K562 (cell line): Measurements from ENCODE around the gene RPL11. TPM values are rescaled to one million over a fixed set of nuclear protein-coding genes. Genes with fewer than 3 reads are reported as not detected.

ENCODE experiments used
- IFI16 ChIP-seq: fragments of 250-450 bp; sonication (Bioruptor Pico); IDR thresholded peaks from 2 replicates; pipeline ENCODE4 v2.1.2; 2022; ENCODE audit warnings: mild to moderate bottlenecking, inconsistent platforms
- NFRKB ChIP-seq: fragments of 450-650 bp; IDR thresholded peaks from 2 replicates; pipeline ENCODE4 v1.6.1; 2016; ENCODE audit warnings: low read depth
- PRDM10 ChIP-seq: fragments of 450-650 bp; IDR thresholded peaks from 2 replicates; pipeline ENCODE4 v1.6.1; 2018; ENCODE audit not compliant: partially characterized antibody
- SP2 ChIP-seq: IDR thresholded peaks from 2 replicates; pipeline ENCODE4 v1.6.1; 2011; ENCODE audit warnings: mild to moderate bottlenecking, low read depth, low read length, moderate library complexity; ENCODE audit not compliant: poor library complexity, severe bottlenecking; ENCODE audit errors: extremely low read depth
- TEAD1 ChIP-seq, 2 experiments: fragments of 450-650 bp in 1 of 2; sonication (generic) in 1 of 2; formaldehyde crosslinking; IDR thresholded peaks; 2 replicates each; pipeline versions ENCODE4 v1.4.0 to v1.8.0; 2020 to 2022; ENCODE audit warnings: mild to moderate bottlenecking in 2 of 2, missing genetic modification reagents in 1 of 2
- ZNF324 ChIP-seq: fragments of 250-450 bp; sonication (Bioruptor Pico); IDR thresholded peaks from 2 replicates; pipeline ENCODE4 v1.4.0; 2020; ENCODE audit warnings: mild to moderate bottlenecking
- polyA plus RNA-seq, 8 experiments: library from polyadenylated mRNA; depleted of rRNA in 4 of 8; stranded (reverse) in 5 of 8; unstranded in 3 of 8; fragments of >200 nt; fragmentation: Nextera tagmentation in 2 of 8; fragmentation: Illumina TruSeq in 1 of 8; extraction: Ambion mirVana in 2 of 8; extraction: Trizol in 1 of 8; gene quantifications; 2 replicates each; pipeline versions ENCODE4 v1.2.1 to v1.2.3, GENCODE V29; 2011 to 2014; ENCODE audit warnings: inconsistent platforms in 1 of 8, missing spikeins in 1 of 8
- total RNA-seq, 7 experiments: library from RNA; depleted of rRNA in 6 of 7; stranded (reverse); fragments of >200 nt in 6 of 7; fragmentation: Illumina TruSeq in 2 of 7; extraction: Trizol in 2 of 7; gene quantifications; 2 replicates each; pipeline versions ENCODE4 v1.2.1 to v1.2.3, GENCODE V29; 2011 to 2021; ENCODE audit warnings: low replicate concordance in 1 of 7
- TF ChIP-seq, protein P1 (sequence below), 2 experiments: fragments of 450-650 bp; formaldehyde crosslinking in 1 of 2; IDR thresholded peaks; 2 replicates each; pipeline versions ENCODE4 v1.4.0 to v1.6.1; 2014 to 2020; ENCODE audit warnings: mild to moderate bottlenecking in 2 of 2, borderline replicate concordance in 1 of 2, low read depth in 1 of 2

The RPL11 gene
- total and polyA plus RNA-seq, 9 of the 15 experiments (the other 6 are each of a cell fraction or from before 2014, with no cell fraction given): 1,781 to 4,526 (median 3,111) TPM

- TF ChIP-seq, protein P1, sequence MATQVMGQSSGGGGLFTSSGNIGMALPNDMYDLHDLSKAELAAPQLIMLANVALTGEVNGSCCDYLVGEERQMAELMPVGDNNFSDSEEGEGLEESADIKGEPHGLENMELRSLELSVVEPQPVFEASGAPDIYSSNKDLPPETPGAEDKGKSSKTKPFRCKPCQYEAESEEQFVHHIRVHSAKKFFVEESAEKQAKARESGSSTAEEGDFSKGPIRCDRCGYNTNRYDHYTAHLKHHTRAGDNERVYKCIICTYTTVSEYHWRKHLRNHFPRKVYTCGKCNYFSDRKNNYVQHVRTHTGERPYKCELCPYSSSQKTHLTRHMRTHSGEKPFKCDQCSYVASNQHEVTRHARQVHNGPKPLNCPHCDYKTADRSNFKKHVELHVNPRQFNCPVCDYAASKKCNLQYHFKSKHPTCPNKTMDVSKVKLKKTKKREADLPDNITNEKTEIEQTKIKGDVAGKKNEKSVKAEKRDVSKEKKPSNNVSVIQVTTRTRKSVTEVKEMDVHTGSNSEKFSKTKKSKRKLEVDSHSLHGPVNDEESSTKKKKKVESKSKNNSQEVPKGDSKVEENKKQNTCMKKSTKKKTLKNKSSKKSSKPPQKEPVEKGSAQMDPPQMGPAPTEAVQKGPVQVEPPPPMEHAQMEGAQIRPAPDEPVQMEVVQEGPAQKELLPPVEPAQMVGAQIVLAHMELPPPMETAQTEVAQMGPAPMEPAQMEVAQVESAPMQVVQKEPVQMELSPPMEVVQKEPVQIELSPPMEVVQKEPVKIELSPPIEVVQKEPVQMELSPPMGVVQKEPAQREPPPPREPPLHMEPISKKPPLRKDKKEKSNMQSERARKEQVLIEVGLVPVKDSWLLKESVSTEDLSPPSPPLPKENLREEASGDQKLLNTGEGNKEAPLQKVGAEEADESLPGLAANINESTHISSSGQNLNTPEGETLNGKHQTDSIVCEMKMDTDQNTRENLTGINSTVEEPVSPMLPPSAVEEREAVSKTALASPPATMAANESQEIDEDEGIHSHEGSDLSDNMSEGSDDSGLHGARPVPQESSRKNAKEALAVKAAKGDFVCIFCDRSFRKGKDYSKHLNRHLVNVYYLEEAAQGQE (IDR thresholded peaks at IDR 0.05; ENCODE audit: borderline replicate concordance): no peak
- TF ChIP-seq, protein P1 (CRISPR knock-in tag; IDR thresholded peaks at IDR 0.05; ENCODE audit: low read depth): no peak
- TF ChIP-seq SP2 (no peak), TEAD1 (CRISPR knock-in tag; IDR thresholded peaks at IDR 0.05) (no peak), ZNF324 (CRISPR knock-in tag) (no peak), NFRKB (no peak), IFI16 (CRISPR knock-in tag) (no peak), PRDM10 (no peak)
These were observed 13.4 kb downstream of the RPL11 start (continued) for GRCh38 chr1:23704834-23705495.
